ENCODE data around the gene RASA3. TPM values are rescaled to one million over a fixed set of nuclear protein-coding genes. Genes with fewer than 3 reads are reported as not detected.

Gene RASA3
- total and polyA plus RNA-seq, 10 of the 15 experiments (the other 5 are each of a cell fraction or from before 2014, with no cell fraction given) = 0.79 to 33.9 (median 17.6) TPM

GRCh38 chr13:113930671-113931637 lies 201.5 kb downstream of the RASA3 start (continued):
- TF ChIP-seq, protein P1, sequence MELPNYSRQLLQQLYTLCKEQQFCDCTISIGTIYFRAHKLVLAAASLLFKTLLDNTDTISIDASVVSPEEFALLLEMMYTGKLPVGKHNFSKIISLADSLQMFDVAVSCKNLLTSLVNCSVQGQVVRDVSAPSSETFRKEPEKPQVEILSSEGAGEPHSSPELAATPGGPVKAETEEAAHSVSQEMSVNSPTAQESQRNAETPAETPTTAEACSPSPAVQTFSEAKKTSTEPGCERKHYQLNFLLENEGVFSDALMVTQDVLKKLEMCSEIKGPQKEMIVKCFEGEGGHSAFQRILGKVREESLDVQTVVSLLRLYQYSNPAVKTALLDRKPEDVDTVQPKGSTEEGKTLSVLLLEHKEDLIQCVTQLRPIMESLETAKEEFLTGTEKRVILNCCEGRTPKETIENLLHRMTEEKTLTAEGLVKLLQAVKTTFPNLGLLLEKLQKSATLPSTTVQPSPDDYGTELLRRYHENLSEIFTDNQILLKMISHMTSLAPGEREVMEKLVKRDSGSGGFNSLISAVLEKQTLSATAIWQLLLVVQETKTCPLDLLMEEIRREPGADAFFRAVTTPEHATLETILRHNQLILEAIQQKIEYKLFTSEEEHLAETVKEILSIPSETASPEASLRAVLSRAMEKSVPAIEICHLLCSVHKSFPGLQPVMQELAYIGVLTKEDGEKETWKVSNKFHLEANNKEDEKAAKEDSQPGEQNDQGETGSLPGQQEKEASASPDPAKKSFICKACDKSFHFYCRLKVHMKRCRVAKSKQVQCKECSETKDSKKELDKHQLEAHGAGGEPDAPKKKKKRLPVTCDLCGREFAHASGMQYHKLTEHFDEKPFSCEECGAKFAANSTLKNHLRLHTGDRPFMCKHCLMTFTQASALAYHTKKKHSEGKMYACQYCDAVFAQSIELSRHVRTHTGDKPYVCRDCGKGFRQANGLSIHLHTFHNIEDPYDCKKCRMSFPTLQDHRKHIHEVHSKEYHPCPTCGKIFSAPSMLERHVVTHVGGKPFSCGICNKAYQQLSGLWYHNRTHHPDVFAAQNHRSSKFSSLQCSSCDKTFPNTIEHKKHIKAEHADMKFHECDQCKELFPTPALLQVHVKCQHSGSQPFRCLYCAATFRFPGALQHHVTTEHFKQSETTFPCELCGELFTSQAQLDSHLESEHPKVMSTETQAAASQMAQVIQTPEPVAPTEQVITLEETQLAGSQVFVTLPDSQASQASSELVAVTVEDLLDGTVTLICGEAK (IDR thresholded peaks at IDR 0.05; ENCODE audit: borderline replicate concordance) = no peak
- TF ChIP-seq SMAD1 (IDR thresholded peaks at IDR 0.05; ENCODE audit: low read depth, partially characterized antibody) (no peak), CHD1 (IDR thresholded peaks at IDR 0.05; ENCODE audit: low read depth, low read length) (no peak), CHD4 (IDR thresholded peaks at IDR 0.05) (no peak), ZNF217 (IDR thresholded peaks at IDR 0.05) (no peak), USF1 (IDR thresholded peaks at IDR 0.05; ENCODE audit: borderline replicate concordance, extremely low read length, insufficient read depth, low read depth, low read length) (no peak), NRF1 (conservative IDR thresholded peaks at IDR 0.05; ENCODE audit: low read depth, low read length) (no peak), GATAD2B (conservative IDR thresholded peaks at IDR 0.05; ENCODE audit: low read depth) (0 out of 2 replicates have a peak, but pooled peaks have one; percentile 59), KLF5 (IDR thresholded peaks at IDR 0.05; ENCODE audit: partially characterized antibody) (no peak), NFXL1 (IDR thresholded peaks at IDR 0.05; ENCODE audit: borderline replicate concordance) (no peak), NR2F1 (conservative IDR thresholded peaks at IDR 0.05) (peak; percentile 37; the same call in 1 of the 2 replicates), ZBTB33 (IDR thresholded peaks at IDR 0.05) (no peak), RBBP5 (conservative IDR thresholded peaks at IDR 0.05) (no peak), ZNF622 (IDR thresholded peaks at IDR 0.05) (no peak), SREBF2 (IDR thresholded peaks at IDR 0.05; ENCODE audit: low read length) (no peak), BMI1 (IDR thresholded peaks at IDR 0.05; ENCODE audit: borderline replicate concordance) (no peak), LARP7 (IDR thresholded peaks at IDR 0.05) (no peak), YY1 (IDR thresholded peaks at IDR 0.05; ENCODE audit: low read depth, low read length) (no peak), CREB1 (IDR thresholded peaks at IDR 0.05; ENCODE audit: low read depth) (0 out of 2 replicates have a peak, but pooled peaks have one; percentile 37)
- TF ChIP-seq, protein P2, sequence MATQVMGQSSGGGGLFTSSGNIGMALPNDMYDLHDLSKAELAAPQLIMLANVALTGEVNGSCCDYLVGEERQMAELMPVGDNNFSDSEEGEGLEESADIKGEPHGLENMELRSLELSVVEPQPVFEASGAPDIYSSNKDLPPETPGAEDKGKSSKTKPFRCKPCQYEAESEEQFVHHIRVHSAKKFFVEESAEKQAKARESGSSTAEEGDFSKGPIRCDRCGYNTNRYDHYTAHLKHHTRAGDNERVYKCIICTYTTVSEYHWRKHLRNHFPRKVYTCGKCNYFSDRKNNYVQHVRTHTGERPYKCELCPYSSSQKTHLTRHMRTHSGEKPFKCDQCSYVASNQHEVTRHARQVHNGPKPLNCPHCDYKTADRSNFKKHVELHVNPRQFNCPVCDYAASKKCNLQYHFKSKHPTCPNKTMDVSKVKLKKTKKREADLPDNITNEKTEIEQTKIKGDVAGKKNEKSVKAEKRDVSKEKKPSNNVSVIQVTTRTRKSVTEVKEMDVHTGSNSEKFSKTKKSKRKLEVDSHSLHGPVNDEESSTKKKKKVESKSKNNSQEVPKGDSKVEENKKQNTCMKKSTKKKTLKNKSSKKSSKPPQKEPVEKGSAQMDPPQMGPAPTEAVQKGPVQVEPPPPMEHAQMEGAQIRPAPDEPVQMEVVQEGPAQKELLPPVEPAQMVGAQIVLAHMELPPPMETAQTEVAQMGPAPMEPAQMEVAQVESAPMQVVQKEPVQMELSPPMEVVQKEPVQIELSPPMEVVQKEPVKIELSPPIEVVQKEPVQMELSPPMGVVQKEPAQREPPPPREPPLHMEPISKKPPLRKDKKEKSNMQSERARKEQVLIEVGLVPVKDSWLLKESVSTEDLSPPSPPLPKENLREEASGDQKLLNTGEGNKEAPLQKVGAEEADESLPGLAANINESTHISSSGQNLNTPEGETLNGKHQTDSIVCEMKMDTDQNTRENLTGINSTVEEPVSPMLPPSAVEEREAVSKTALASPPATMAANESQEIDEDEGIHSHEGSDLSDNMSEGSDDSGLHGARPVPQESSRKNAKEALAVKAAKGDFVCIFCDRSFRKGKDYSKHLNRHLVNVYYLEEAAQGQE (IDR thresholded peaks at IDR 0.05; ENCODE audit: low read depth, low read length) = no peak

All from GM12878 (cell line).